HepG2 (cell line): ENCODE measurements around the gene EMILIN1. TPM values are rescaled to one million over a fixed set of nuclear protein-coding genes. Genes with fewer than 3 reads are reported as not detected.
A peak's percentile ranks its signal among the peaks of the same experiment; 100 is the strongest.

Experiments
- ADNP ChIP-seq: sonication (generic); formaldehyde crosslinking; IDR thresholded peaks from 2 replicates; pipeline ENCODE4 v1.4.0; 2020; ENCODE audit warnings: missing genetic modification reagents
- ETS1 ChIP-seq: sonication (generic); formaldehyde crosslinking; IDR thresholded peaks from 2 replicates; pipeline ENCODE4 v1.4.0; 2020; ENCODE audit warnings: missing genetic modification reagents
- FOSL2 ChIP-seq: sonication (generic); formaldehyde crosslinking; IDR thresholded peaks from 2 replicates; pipeline ENCODE4 v1.4.0; 2020; ENCODE audit warnings: missing genetic modification reagents
- KDM4B ChIP-seq: sonication (generic); formaldehyde crosslinking; IDR thresholded peaks from 2 replicates; pipeline ENCODE4 v1.4.0; 2020; ENCODE audit warnings: missing genetic modification reagents
- MNT ChIP-seq: fragments of 450-650 bp; IDR thresholded peaks from 2 replicates; pipeline ENCODE4 v1.6.1; 2016
- MZF1 ChIP-seq: sonication (generic); formaldehyde crosslinking; IDR thresholded peaks from 2 replicates; pipeline ENCODE4 v1.8.1; 2023; ENCODE audit warnings: mild to moderate bottlenecking, missing genetic modification reagents, borderline replicate concordance
- NCOA2 ChIP-seq: sonication (generic); formaldehyde crosslinking; IDR thresholded peaks from 2 replicates; pipeline ENCODE4 v1.8.0; 2022; ENCODE audit warnings: inconsistent platforms
- NPAS2 ChIP-seq: sonication (generic); formaldehyde crosslinking; IDR thresholded peaks from 2 replicates; pipeline ENCODE4 v1.8.0; 2022; ENCODE audit warnings: mild to moderate bottlenecking, missing genetic modification reagents, borderline replicate concordance
- PAF1 ChIP-seq: IDR thresholded peaks from 2 replicates; pipeline ENCODE4 v1.6.1; 2016; ENCODE audit warnings: missing genetic modification reagents, missing compliant biosample characterization
- PHB2 ChIP-seq: fragments of 450-650 bp; IDR thresholded peaks from 2 replicates; pipeline ENCODE4 v1.6.1; 2018; ENCODE audit not compliant: partially characterized antibody
- RORA ChIP-seq: sonication (generic); formaldehyde crosslinking; IDR thresholded peaks from 2 replicates; pipeline ENCODE4 v1.5.0; 2020; ENCODE audit warnings: mild to moderate bottlenecking, missing genetic modification reagents, moderate library complexity
- TCF7 ChIP-seq: sonication (generic); IDR thresholded peaks from 2 replicates; pipeline ENCODE4 v1.6.1; 2016; ENCODE audit warnings: antibody characterized with exemption, low read depth
- U2AF1 ChIP-seq: fragments of 200-400 bp; formaldehyde crosslinking; optimal IDR thresholded peaks from 2 replicates; pipeline ENCODE3; 2017; ENCODE audit warnings: mild to moderate bottlenecking, low read depth, low read length
- ZBED4 ChIP-seq: sonication (generic); formaldehyde crosslinking; IDR thresholded peaks from 2 replicates; pipeline ENCODE4 v1.4.0; 2020; ENCODE audit warnings: missing genetic modification reagents, borderline replicate concordance
- ZFP62 ChIP-seq: sonication (generic); formaldehyde crosslinking; IDR thresholded peaks from 2 replicates; pipeline ENCODE4 v1.4.0; 2020; ENCODE audit warnings: missing genetic modification reagents
- ZFY ChIP-seq: sonication (generic); formaldehyde crosslinking; IDR thresholded peaks from 2 replicates; pipeline ENCODE4 v1.4.0; 2020; ENCODE audit warnings: missing genetic modification reagents
- ZNF468 ChIP-seq: sonication (generic); formaldehyde crosslinking; IDR thresholded peaks from 2 replicates; pipeline ENCODE4 v1.8.0; 2022; ENCODE audit warnings: mild to moderate bottlenecking, moderate library complexity, missing genetic modification reagents
- ZNF639 ChIP-seq: conservative IDR thresholded peaks from 2 replicates; pipeline ENCODE4 v1.6.1; 2018; ENCODE audit warnings: missing genetic modification reagents
- ZNF800 ChIP-seq: sonication (generic); formaldehyde crosslinking; IDR thresholded peaks from 2 replicates; pipeline ENCODE4 v1.4.0; 2020; ENCODE audit warnings: missing genetic modification reagents
- polyA plus RNA-seq, 8 experiments: library from polyadenylated mRNA; depleted of rRNA in 3 of 8; stranded (reverse) in 7 of 8; unstranded in 1 of 8; fragments of >200 nt; fragmentation: Illumina TruSeq in 4 of 8; extraction: Trizol in 4 of 8; gene quantifications; 2 replicates each; pipeline versions ENCODE4 v1.2.1 to v1.2.3, GENCODE V29; 2011 to 2016; ENCODE audit warnings: low read depth in 4 of 8, missing spikeins in 1 of 8, mixed read lengths in 1 of 8; ENCODE audit not compliant: insufficient read depth in 1 of 8
- total RNA-seq, 5 experiments: library from RNA; depleted of rRNA; stranded (reverse); fragments of >200 nt; fragmentation: Illumina TruSeq; extraction: Trizol; gene quantifications; 2 replicates each; pipeline ENCODE4 v1.2.3, GENCODE V29; 2016; ENCODE audit warnings: low read depth in 1 of 5

The EMILIN1 gene
- total and polyA plus RNA-seq, 2 of the 13 experiments (the other 11 are each of a cell fraction or from before 2014, with no cell fraction given), result 8.1 to 9.7 TPM

GRCh38 chr2:27032495-27033252 is 45.7 kb upstream of the EMILIN1 start, which contains the start of gene TMEM214 (continued):
- TF ChIP-seq ZNF468 (CRISPR knock-in tag), result no peak
- TF ChIP-seq FOSL2, result peak; percentile 28; the same call in 1 of the 2 replicates
- no peak; the same call in 1 of the 2 replicates for TF ChIP-seq ZBED4 (CRISPR knock-in tag)
- no peak for TF ChIP-seq TCF7
- TF ChIP-seq ZFY (CRISPR knock-in tag), result peak; percentile 98
- no peak for TF ChIP-seq ETS1
- no peak for TF ChIP-seq RORA
- peak; percentile 32; the same call in 1 of the 2 replicates for TF ChIP-seq KDM4B (CRISPR knock-in tag)
- no peak for TF ChIP-seq PAF1
- no peak for TF ChIP-seq MZF1 (CRISPR knock-in tag)
- 0 out of 2 replicates have a peak, but pooled peaks have one; percentile 14 for TF ChIP-seq MNT
- peak; percentile 66; the same call in 1 of the 2 replicates for TF ChIP-seq ZNF639 (CRISPR knock-in tag)
- TF ChIP-seq PHB2, result no peak
- TF ChIP-seq ADNP (CRISPR knock-in tag), result no peak
- no peak for TF ChIP-seq U2AF1
- no peak for TF ChIP-seq NCOA2 (CRISPR knock-in tag)
- TF ChIP-seq ZFP62 (CRISPR knock-in tag), result no peak
- TF ChIP-seq ZNF800 (CRISPR knock-in tag), result peak; percentile 76
- no peak for TF ChIP-seq NPAS2 (CRISPR knock-in tag)
